Measurements from ENCODE around the gene ZDHHC21.
"Not testable (repeated sequence)": the region's sequence is repeated elsewhere in the genome, so short reads cannot be mapped to it uniquely, and the experiment has no call there.

The ZDHHC21 gene

DNA sequence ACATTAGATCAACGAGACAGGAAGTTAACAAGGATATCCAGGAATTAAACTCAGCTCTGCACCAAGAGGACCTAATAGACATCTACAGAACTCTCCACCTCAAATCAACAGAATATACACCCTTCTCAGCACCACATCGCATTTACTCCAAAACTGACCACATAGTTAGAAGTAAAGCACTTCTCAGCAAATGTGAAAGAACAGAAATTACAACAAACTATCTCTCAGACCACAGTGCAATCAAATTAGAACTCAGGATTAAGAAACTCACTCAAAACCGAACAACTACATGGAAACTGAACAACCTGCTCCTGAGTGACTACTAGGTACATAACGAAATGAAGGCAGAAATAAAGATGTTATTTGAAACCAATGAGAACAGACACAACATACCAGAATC is 10.6 kb downstream of the ZDHHC21 start:
- not testable (repeated sequence) for DNase-seq (ENCODE audit: low read depth)

DNA sequence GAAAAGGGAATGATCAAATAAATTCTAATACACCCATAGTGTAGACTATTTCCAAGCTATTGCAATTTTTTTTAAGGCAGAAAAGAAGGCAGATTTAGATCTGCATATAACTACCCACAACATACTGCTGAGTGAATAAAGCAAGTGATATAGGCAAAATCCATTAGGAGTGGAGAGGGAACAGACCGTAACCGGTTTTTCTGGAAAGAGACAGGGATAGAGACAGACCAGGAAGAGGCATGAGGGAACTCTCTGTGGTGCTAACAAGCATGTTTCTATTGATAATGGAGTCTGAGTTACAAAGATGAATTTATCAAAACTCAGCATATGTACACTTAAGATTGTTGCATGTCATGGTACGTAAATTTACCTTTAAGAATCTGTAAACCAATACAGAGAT is 14.5 kb downstream of the ZDHHC21 start:
- no peak for DNase-seq (ENCODE audit: low read depth)

DNA sequence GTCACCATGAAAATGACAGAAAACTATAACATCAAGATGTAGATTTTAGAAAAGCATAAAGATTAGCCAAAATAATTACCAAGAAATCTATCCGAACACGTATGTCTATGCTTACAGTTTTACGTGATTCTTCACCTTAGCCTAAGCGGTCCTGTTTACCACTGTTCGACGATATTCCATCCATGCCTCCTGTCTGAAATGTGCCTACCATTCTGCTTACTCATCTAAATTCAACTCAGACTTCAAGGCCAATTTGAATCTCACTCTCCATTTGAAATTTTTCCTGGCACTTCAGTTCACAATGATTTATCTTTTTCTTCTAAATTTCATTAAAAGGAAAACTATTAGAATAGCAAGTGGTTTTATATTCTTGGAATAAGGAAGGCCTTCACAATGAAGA is 15.4 kb downstream of the ZDHHC21 start:
- DNase-seq (ENCODE audit: low read depth): no peak

DNA sequence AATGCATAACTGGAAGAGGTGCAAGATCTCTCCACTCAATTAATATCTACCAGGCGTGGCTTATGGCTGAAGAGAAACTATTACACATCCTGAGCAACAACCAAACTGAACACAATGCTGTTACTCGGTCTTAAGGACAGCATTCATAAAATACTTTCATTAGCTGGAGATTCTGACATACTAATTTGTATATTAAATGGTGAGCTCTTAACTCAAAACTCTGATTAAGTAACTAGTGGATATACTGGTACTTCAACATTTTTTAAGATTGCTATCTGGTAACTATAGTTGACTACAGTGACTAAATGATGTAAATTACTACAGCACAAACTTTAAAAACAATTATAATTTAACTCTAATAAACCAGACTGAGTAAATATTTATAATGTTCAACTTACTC is 15.8 kb downstream of the ZDHHC21 start:
- DNase-seq (ENCODE audit: low read depth): no peak

DNA sequence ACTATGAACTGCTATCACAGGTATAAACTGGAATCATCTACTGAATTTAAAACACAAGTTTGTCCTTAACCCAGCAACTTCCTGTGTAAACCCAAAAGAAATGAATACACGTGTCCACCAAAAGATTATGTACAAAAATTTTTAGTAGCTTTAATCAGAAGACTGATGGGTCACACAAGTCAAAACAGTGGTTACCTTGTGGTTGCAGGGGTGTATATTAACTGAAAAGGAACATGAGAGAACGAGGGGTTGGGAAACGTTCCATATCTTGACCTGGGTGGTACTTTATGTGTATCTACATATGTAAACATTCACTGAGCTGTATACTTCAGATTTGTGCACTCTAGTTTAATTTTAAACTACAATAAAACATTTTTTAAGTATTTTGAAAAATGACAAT is 18.6 kb downstream of the ZDHHC21 start:
- DNase-seq (ENCODE audit: low read depth): no peak

DNA sequence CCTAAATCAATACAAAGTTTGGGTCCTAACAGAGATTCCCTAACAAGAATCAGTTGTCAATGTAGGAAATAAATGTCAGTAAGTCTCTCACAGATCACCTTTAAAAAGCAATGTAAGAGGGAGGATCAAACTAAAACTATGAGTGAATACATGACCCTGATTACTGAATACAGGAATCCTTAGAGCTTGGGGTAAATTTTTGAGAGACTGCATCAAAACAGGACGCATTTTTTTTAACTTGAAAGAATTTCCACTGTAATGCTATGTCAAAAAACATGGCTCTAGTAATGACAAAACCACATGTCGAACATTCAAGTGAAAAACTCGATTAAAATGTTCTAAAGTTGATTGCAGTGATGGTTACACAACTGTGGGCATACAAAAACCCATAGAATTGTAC is 21.9 kb downstream of the ZDHHC21 start:
- no peak for DNase-seq (ENCODE audit: low read depth)

DNA sequence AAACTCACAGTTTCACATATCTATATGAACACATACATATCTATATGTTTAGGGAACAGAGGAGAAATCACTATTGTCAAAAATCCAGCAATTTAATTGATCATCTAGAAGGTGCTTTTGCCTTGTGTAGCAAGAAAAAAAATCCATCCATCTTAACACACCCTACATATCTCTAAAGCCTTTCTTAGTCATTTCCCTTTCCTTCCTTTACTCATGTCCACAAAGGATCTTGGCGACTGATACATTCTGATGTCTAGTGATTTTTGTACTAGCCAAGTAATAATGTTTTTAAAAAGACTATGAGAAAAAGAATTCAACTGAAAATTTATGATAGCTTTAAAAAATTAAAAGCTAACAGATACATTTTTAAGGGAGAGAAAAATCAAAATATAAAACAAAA is 22.5 kb downstream of the ZDHHC21 start:
- no peak for DNase-seq (ENCODE audit: low read depth)

DNA sequence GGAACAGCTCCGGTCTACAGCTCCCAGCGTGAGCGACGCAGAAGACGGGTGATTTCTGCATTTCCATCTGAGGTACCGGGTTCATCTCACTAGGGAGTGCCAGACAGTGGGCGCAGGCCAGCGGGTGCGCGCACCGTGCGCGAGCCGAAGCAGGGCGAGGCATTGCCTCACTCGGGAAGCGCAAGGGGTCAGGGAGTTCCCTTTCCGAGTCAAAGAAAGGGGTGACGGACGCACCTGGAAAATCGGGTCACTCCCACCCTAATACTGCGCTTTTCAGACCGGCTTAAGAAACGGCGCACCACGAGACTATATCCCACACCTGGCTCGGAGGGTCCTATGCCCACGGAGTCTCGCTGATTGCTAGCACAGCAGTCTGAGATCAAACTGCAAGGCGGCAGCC is 29.2 kb downstream of the ZDHHC21 start:
- DNase-seq (ENCODE audit: low read depth): not testable (repeated sequence)

DNA sequence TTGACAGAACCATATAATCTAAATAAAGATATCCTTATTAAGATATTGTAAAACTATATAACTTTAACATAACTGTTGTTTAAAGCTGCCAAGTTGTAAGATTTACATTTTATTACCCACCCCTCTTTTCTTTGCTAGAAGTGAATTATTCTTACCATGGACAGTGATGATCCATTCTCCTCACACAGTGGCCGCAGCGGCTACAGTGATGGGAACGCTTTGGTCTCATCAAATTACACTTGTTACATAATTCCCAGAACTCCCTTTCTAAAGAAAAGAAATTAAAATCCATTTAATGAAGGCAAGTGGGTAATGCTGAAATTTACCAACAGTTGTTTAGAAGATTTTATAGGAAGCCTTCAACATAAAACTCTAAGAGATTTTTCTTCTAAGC is 31.2 kb downstream of the ZDHHC21 start:
- DNase-seq (ENCODE audit: low read depth): no peak

DNA sequence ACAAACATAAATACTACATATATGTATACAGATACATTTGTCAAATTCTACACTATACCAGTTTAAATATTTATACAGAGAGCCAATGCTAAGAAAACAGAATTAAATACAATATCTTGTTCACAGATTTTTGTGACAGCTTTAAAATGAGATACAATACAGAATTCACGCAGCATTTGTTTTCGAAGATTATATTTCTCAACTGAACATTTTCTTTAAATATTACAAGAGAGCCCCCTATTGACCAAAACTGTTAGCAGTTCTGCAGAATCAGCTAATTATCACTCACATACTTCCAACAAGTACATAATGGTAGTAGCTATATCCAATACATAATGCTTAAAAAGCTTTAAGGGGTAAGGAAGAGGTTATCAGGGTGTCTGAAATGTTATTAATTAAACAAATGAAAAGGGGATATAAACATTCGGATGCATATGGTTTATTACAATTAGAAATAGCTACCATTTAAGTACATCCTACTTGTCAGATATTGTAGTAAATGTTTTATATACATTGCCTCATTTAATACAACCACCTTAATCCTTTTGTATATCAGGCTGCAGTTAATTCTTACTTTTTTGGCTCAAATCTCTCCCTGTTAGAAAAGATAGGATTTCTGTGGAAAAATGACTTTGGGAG is 31.7 kb downstream of the ZDHHC21 start:
- no peak for DNase-seq (ENCODE audit: low read depth)

DNA sequence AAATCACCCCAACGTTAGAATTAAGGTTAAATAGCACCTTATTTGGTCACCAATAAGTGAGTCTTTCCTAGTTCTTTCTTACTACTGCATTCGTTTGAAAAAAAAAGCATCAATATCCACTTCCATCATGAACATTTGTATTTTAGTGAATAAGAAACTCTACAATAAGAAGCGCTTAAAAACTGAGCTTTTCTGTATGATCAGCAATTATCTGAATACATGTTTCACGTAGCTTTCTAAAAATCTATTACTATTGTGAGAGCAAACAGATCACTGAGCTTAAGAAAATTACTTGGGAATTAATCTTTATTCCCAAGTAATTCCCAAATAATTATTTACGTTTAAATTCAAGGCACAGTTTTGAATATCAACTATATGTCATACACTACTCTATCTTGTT is 32.5 kb downstream of the ZDHHC21 start:
- DNase-seq (ENCODE audit: low read depth): no peak

DNA sequence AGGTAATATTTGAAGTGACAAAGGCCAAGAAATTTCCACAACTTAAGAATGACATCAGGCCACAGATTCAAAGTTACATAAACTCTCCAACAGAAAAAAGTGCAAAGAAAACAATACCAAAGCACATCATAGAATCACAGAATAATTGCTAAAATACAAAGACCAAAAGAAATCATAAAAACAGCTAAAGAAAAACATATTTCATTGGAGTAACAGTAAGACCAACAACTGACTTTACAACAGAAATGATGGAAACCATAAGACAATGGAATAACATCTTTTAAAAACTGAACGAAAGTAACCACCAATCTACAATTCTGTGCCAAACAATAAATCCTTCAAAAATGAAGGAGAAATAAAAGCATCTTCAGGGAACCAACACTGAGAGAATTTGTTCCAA is 38.3 kb downstream of the ZDHHC21 start:
- no peak for DNase-seq (ENCODE audit: low read depth)

DNA sequence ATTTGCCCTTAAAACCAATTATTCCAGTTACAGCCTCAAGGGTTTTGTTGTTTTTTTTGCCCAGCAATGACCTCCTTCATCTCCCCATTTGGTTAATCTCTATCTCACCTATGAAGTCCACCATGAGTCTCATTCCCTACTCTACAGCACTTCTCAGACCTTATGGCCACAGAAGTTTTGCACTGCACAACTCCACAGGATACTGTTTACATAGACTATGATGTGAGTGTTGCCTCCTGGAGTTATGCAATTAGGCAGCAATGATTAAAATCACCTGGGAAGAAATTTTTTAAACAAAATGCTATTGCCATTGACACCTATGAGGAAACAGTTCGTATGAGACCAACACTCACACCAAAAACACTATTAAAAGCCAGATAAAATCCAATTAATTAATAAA is 39.7 kb downstream of the ZDHHC21 start:
- no peak for DNase-seq (ENCODE audit: low read depth)

DNA sequence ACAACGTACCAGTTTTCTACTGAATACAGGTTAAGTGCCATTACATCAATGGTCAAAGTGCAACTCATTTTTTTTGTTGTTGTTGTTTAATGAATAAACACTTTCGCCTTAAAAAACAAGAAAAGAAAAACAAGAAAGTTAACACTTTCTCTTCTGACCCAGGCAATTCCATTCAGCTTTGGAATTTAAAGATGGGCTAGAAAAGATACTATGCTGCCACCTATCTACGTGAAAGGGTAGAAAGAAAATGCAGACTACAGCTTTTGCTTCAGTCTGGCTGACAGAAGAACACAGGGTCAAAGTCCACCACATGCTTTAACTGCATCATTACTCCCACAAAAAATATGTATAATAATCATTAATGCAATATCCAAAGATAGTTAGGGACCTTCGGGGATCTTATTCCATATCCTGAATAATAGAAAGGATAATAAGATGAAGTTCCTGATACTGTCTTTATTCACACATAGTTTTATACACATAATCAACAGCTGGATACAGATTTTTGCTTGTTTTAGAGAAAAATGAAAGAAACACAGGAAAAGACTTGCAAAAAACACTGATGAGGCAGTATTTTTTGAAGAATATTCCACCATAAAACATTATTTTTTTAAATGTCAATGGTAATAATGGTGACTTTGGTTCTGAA is 40.4 kb downstream of the ZDHHC21 start:
- no peak for DNase-seq (ENCODE audit: low read depth)

DNA sequence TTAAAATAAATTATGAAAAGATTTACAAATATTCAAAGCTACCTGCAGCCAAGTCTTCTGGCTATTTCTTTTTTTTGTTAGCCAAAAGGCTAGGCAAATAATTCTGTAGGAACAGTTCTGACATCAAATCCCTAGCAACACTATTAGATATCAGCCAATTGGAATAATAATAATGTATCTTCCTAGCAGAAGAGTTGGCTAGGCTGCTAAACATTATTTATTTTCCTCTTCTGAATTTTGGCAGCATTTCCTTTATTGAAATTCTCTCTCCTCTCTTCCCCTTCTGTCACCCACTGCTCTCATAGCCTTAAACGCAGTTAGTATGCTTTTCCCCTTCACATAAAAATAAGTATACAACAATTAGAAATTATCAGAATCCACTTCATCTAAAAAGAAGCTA is 42.6 kb downstream of the ZDHHC21 start:
- no peak for DNase-seq (ENCODE audit: low read depth)

DNA sequence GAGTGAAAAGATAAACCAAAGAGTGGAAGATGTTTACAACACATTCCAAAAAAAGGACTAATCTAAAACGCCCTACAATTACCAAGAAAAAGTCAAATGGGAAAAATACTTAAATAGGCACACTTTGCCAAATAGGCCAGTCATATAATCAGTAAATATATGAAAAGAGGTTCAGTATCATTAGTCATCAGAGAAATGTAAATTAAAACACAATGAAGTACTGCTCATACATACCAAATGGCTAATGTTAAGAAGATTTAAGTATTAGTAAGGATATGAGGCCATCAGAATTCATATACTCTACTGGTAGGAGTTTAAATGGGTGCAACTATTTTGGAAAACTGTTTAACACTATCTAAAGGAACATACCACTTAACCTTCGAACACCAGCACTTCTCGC is 47.6 kb downstream of the ZDHHC21 start:
- DNase-seq (ENCODE audit: low read depth): no peak

DNA sequence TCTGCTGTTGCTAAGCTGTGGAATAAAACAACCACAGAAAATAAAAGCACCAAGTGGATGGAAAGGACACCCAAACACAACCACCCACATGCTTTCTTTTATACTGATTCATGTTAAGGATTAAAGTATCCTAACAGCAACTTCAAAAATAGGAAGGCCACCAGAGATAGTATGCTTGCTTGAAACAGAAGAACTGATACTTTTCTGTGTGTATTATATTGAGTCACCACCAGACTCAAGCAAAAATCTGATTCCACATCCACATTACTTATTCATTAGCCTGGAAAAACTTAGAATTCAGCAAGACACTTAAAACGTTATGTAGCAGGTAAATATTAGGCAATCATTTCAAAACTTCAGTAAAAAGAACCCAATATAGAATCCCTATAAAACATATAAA is 52.3 kb downstream of the ZDHHC21 start:
- no peak for DNase-seq (ENCODE audit: low read depth)

DNA sequence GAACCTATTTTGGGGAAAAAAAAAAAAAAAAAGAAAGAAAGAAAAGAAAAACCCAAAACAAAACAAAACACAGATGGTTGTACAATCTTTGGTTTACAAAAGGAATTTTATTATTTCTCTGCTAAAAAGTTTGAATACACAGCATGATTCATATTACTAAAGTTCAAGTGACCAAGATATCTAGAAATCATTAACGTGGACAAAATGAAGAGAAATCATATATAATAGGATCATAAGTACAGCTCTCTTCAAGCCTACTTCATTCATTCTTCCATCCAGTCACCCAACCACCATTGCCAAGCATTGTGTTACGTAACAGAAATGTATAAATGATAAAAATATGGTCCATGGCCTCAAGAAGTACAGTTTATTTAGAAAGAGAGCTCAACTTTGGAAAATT is 52.9 kb downstream of the ZDHHC21 start:
- DNase-seq (ENCODE audit: low read depth): no peak

DNA sequence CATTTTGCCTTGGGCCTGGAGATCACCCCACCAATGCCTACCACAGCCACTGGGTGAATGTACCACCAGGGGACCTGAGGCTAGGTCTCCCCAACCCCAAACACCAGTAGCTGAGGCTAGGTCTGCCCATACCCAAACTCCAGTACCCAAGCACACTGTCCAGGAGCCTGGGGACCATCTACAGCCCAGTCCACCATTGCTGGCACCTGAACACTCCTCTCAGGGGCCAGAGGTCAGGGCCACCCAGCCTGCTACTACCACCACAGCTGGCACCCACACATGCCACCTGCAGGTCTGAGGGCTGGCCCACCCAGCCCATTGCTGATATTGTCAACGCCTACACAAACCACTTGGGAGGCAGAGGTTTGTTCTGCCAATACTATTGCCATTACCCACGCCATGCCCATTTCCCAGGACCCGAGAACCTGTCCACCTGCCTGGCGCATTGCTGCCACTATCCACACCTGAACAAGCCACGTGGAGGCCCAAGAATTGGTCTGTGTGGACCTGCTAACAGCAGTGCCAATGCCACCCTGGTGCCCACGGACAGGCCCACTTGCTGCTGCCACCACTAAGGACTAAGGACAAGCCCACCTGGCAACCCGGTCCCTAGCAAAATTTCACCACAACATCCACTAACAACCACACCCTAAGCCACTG is 59.2 kb downstream of the ZDHHC21 start:
- DNase-seq (ENCODE audit: low read depth): no peak

DNA sequence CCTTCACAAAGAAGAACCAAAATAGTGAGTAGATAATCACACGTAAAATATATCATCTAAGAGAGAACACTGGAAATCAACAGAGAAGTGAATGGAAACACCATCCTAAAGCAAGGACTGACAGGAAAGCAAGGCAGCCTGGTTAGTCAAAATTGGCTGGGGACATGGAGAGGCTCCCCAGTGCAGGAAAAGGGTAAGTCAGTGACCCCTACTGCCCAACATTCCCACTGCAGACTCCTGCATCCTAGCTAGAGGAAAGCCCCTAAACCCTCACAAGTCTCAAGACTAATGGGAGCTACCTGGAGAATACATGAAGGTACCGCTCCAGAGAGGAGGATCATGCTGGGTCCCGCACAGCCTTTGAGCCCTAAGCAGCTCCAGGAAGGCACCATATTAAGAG is 60.1 kb downstream of the ZDHHC21 start:
- no peak for DNase-seq (ENCODE audit: low read depth)

DNA sequence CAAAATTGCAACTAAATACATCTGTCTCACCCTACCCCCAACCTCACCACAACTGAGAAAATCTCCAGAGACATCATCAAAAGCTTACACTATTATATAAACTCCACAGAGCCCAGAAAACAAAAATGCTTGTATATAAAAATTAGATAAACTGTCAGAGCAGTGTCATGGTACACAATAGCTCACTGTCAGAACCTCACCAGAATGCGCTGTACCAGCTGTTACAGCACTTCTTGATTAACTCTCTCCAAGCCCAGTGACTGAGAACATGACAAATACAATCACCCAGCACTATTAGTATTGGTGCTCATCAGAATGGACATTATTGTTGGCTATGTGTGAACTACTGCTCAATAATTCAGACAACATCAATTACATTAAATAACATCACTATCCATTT is 65.7 kb downstream of the ZDHHC21 start:
- DNase-seq (ENCODE audit: low read depth): no peak

DNA sequence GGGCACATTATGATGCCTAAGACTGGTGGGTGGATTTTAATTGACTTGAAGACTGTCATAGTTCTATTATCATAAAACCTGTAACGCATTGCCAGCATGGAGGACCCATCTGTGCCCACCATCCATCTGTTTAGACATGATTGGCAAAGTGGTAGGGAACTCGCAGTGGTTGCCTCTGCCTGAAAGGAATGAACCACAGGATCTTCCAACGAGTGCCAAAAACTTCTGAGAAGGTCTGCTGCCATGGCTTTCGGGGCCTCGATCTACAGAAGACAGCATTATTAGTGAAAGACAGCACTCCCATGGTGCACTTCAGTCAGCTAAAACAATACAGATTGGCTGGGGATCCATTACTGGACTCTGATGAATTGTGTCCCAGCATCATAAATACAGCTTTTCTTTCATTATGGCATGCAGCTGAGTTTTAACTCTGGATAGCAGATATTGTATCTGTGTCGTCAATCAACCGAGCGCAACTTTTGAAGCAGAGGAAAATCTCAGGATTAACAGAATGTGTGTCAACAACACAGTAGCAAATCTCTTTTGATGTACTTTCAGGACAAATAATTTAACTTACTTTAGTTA is 74.3 kb downstream of the ZDHHC21 start:
- DNase-seq (ENCODE audit: low read depth): no peak

DNA sequence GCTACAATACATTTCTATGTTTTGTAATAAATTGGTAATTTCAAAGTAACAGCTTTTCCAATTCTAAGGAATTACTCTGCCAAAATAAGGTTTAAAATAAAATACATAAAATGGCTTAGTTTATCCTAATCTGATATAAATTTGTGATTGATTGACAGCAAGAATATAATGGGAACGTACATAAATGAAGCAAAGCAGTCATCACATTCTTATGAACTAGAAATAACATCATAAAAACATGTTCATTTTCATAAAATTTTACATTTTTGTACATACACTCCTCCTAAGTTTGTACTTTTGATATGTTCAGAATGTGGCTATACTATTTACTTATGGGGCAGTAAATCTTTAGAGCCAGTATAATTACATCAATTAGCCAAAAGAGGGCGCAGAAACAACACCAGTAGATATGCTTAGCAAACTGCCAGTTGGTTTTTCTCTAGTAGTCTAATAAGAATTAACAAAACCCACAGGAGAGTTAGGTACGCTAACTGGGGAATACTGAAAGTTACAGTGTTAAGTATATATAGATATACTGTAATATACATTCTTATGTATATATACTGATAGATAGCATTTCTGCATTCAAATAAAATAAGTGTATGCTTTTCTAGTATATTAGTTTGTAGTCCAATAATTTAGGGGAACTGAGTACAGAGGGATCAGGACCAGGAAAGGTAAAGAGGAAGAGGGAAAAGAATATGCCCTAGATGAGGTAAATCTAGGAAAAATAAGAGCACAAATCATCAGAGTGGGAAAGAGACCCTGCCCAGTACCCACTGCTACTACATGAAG is 76.8 kb downstream of the ZDHHC21 start:
- DNase-seq (ENCODE audit: low read depth): no peak

Measured in activated T-cell treated with anti-CD3 and anti-CD28 coated beads for 48 hours (primary cell).